HG03108 (cell line): ENCODE measurements around the gene NSD1.
A peak's percentile ranks its signal among the peaks of the same experiment; 100 is the strongest.

ENCODE experiments used
- ATAC-seq: cut with Tn5 transposase; IDR thresholded peaks from one replicate; pipeline ENCODE4 v1.9.1; 2021; ENCODE audit warnings: moderate library complexity; ENCODE audit not compliant: unreplicated experiment

The NSD1 gene

DNA sequence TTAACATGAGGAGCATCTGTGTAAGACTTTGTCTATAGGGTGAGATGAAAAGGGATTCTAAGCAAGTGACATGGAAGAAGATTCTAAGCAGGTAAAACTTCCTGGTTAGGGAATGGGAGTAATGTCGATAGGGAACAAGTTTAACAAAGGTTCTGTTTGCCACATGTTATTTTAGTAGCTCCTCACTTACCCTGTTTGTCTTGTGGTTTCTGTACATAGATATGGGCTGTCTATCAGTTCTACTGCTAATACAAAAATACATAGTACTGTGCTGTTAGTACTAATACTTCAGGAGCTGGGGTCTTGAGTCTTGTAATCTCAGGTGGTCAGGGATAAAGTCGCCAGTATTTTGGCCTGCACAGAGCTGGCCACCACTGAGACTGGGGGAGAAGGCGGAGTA, 137.1 kb downstream of the NSD1 start:
- ATAC-seq = no peak

DNA sequence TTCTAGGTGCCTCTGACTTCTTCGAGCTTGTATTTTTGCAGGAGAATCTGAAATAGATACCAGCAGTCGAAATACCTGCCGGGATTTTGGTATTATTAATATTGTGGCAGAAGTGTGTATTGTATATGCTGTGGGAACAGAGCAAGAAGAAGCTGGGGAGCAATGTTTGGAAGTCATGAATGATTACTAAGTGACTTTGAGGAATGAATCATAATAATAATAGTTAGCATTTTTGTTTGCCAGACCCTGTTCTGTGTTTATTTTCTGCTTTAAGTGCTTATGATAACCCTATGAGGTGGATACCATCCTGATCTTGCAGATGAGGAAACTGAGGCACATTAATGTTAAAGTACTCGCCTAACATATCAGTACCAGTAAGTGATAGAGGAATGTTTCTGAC, 137.5 kb downstream of the NSD1 start:
- no peak for ATAC-seq

- ATAC-seq = no peak
Observed at GRCh38 chr5:177275883-177276282, 142.3 kb downstream of the NSD1 start.

DNA sequence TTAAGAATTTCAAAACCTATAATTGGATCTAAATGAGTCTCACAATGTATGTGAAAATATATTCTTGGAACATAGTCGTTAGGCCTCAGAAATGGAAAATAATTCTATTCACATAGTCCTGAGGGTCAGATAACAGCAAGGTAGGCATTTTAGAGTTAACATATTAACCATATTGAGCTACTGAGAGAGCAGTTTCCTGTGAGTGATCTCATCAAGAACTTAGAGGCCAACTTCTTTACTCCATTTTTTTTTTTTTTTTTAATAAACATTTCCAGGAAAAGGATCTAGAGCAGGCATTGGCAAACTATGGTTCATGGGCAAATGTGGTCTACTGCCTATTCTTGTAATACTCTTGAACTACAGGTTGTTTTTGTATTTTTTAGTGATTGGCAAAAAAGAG, 143.3 kb downstream of the NSD1 start:
- no peak for ATAC-seq

DNA sequence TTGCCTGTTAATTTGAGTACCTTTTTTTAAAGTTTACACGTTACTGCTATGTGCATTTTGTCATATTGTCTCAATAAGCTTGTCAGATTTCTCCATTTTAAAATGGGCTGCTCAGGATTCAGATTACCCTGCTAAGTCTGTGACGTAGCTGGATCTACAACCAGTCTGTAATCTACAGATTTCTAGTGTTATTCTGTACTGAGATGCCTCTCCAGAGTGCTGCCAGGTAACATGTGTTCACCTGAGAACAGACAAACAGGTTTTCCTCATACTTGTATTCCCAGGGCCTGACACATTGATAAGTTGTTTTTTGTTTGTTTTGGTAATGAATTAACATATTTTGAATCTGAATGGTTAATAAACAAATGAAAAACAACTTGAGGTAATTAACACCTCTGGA, 154.6 kb downstream of the NSD1 start:
- no peak for ATAC-seq

DNA sequence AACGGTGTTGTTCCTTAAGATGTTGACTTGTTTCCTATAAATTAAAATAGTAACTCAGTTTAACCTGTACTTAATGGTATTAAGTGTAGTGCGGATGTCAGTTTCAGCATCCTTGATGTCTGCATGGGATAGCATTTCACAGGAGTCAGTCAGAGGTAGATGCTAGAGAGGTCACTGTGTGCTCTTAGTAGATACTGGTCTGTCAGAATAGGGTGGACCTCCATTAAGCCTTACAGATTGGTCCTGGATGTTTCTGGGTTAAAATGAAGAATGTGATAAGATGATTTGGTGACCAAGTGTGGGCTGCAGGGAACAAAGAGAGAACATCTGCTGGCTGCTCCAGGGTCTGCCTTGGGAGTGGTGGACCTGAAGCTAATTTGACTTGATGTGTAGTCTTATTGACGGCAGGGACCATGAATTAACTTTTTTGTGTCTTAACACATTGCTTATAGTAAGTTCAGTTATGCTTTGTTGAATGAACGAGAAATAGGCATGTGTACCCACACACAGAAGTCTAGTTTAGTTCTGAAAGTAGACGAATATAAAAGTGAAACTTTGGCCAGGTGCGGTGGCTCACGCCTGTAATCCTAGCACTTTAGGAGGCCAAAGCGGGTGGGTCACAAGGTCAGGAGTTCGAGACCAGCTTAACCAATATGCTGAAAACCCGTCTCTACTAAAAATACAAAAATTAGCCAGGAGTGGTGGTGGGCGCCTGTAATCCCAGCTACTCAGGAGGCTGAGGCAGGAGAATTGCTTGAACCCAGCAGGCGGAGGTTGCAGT, 157.4 kb downstream of the NSD1 start:
- ATAC-seq = no peak

- ATAC-seq = no peak
Observed at GRCh38 chr5:177291735-177292134, 158.2 kb downstream of the NSD1 start.

DNA sequence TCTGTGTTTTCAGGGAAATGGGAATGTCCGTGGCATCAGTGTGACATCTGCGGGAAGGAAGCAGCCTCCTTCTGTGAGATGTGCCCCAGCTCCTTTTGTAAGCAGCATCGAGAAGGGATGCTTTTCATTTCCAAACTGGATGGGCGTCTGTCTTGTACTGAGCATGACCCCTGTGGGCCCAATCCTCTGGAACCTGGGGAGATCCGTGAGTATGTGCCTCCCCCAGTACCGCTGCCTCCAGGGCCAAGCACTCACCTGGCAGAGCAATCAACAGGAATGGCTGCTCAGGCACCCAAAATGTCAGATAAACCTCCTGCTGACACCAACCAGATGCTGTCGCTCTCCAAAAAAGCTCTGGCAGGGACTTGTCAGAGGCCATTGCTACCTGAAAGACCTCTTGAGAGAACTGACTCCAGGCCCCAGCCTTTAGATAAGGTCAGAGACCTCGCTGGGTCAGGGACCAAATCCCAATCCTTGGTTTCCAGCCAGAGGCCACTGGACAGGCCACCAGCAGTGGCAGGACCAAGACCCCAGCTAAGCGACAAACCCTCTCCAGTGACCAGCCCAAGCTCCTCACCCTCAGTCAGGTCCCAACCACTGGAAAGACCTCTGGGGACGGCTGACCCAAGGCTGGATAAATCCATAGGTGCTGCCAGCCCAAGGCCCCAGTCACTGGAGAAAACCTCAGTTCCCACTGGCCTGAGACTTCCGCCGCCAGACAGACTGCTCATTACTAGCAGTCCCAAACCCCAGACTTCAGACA, 160.4 kb downstream of the NSD1 start:
- no peak for ATAC-seq

- ATAC-seq = no peak
Observed at GRCh38 chr5:177294632-177295031, 161.1 kb downstream of the NSD1 start.

DNA sequence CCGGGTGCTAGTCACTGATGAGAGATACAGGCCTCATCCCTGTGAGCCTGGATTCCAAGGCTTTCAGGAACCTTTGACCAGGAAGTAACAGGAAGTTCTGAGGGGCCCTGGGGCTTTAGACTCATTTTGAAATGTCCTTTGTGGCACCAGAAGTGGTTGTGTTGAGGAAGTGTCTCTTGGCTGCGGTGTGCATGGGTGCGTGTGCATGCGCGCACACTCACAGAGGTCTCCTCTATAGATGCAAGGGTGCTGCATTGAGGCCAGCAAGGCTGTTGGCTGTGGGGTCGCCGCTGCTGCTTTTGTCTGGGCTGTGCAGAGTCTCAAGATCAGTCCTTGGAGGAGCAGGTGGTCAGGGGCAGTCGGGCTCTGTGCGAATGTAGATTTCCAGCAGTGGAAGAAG, 162.4 kb downstream of the NSD1 start:
- no peak for ATAC-seq

DNA sequence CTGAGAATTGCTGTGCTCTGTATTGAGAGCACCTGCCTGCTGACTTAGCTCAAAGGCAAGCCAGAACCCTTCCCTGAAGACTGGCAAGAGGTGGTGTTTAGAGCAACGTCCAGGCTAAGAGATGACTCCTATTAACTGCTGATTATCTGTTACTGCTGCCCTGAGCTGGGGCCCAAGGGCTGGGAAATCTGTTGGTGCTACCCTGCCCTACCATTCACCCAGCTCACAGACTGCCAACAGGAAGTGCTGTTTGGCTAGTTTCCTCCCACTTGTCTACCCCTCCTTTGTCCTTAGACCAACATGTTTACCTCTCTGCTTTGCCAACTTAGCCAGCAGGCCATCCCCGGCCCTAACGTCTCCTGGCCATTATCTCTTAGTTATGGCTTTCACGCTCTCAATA, 163.0 kb downstream of the NSD1 start:
- no peak for ATAC-seq

- ATAC-seq = no peak
Observed at GRCh38 chr5:177297922-177298321, 164.3 kb downstream of the NSD1 start.

GRCh38 chr5:177299697-177300096, 166.1 kb downstream of the NSD1 start:
- ATAC-seq = no peak

DNA sequence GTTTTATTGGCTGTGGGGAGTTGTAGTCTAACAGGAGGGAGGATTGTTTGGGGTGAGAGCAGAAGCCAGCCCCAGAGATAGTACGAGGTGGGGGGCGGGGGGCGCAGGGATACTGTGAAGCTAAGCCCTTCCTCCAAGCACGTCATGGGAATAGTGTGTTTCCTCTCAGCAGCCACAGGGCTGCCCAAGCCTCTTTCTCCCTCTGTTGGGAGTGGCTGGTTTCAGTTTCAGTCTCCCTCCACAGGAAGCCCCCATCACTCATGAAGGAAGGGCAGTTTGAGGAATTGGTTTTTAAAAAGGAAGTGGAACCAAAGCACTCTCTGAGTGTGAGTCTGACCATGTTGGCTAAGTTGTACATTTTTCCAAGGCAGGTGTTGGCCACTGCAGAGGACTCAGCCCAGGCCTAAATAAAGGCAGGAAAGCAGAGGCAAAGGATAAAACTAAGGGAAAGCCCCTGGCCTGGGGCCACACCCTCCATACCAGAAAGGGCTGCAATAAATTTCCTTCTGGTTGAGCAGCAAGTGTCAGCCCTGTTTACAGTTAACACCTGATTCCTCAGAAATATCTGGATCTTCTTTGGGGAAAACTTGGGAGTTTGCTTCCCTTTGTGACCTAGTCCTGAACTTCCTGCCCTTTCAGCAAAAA, 166.8 kb downstream of the NSD1 start:
- peak; percentile 36 for ATAC-seq

DNA sequence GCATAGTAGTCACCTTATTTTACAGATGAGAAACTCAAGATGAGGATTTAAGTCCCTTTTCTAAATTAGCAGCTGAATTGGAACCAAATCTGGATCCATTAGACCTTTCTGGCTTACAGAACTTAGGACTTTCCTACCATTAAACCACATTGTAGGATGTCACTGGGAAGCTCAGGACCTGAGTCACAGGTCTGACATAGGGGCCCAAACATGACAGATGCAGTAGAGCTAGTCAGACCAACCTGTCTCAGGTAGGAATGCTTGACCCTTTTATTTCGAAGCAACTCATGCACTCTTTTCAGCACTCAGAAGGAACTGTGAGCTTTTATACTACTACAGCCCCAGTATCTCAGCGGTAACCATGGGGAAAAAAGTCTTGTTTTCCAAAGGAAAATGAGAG, 167.4 kb downstream of the NSD1 start:
- no peak for ATAC-seq

- ATAC-seq = no peak
Observed at GRCh38 chr5:177301503-177302165, 168.1 kb downstream of the NSD1 start.

DNA sequence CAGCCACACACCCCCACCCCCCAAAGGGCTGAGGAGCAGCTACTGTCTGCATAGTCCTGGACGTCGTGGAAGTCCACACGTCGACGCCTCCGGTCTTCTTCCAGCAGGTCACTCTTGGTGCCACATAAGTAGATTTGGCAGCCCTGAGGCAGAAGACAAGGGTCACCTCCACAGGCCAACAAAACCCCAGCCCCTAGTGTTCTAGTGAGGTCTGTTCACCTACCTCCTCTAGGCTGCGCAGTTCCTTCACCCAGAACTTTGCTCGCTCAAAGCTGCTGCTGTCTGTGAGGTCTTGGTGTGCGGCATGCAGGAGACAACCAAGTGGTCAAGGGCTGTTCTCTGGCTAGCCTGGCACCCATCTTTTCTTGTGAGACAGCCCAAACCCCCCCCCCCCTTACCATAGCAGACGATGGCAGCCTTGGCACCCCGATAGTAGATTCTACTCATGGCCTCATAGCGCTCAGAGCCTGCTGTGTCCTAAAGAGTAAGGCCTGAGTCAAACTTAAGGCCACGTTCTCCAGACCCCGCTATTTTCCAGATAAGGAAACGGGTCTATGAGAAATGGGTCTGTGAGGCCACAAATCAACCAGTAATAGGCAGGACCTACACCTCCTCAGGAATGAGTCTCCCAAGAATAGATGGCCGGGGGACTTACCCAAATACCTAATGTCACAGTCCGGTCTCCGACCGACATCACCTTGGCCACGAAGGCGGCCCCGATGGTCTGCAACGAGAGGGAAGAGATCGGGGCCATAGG, 169.0 kb downstream of the NSD1 start:
- no peak for ATAC-seq

DNA sequence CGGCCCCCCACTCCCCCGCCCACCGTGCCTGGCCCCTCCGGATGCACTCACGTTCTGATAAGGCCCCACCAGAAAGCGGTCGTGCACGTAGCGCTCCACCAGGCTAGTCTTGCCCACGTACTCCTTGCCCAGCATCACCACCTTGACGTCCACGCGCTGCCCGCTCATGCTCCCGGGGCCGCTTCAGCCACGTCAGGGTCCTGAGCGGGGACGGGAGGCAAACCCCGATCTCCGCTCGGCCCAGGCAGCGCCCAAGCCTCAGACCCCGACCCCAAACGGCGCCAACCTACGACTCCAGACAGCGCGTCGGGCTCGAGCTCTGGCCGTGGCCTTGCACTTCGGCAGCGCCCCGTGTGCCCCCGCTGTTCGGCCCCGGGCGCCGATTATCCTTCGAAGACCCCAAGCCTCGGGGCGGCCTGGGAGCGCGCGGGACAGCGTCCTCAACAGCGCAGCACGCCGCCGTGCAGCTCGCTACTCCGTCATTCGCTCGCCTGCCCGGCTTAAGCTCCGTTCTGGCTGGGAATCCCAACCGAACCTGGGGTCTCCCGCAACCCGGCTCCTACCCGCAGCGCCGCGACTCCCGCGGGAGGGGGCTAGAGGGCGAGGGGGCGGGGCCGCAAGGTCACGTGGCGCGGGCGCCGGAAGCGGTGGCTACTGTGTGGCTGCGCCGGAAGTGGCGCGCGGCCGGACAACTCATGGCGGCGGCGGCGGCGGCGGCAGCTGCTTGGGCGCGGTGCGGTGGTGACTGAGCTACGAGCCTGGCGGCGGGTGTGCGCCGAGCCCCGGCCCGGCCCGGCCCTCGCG, 169.8 kb downstream of the NSD1 start, which contains the start of the genes PRELID1 and RAB24:
TSS of gene PRELID1 (plus strand) at position 679 of the 804 bp plus-strand sequence. CDS start 187 bp downstream, outside the sequence.
TSS of gene RAB24 (minus strand) at position 599 of the 804 bp plus-strand sequence. CDS start at position 168, 431 bp downstream.
- ATAC-seq = peak; percentile 52

GRCh38 chr5:177303925-177304391, 170.4 kb downstream of the NSD1 start:
- no peak for ATAC-seq
